Type B pancreatic cell (in vitro differentiated cells): Measurements from ENCODE around the gene OR10H2. TPM values are rescaled to one million over a fixed set of nuclear protein-coding genes. Genes with fewer than 3 reads are reported as not detected.

ENCODE experiments used
- DNase-seq: peaks from one replicate; pipeline ENCODE4 v3.0.0; 2021; ENCODE audit warnings: mixed read lengths; ENCODE audit not compliant: unreplicated experiment; ENCODE audit errors: extremely low spot score
- H3K27ac Mint-ChIP-seq: 2 replicates; pipeline ENCODE4 v1.8.0; 2021; ENCODE audit warnings: mild to moderate bottlenecking, mixed read lengths
- H3K27me3 Mint-ChIP-seq: 2 replicates; pipeline ENCODE4 v1.8.0; 2021; ENCODE audit warnings: mixed read lengths
- H3K36me3 Mint-ChIP-seq: 2 replicates; pipeline ENCODE4 v1.8.0; 2021; ENCODE audit warnings: mixed read lengths
- H3K4me1 Mint-ChIP-seq: one replicate; pipeline ENCODE4 v1.8.0; 2021; ENCODE audit warnings: mixed read lengths; ENCODE audit not compliant: unreplicated experiment
- H3K4me3 Mint-ChIP-seq: 2 replicates; pipeline ENCODE4 v1.8.0; 2021; ENCODE audit warnings: mild to moderate bottlenecking, mixed read lengths
- H3K9me3 Mint-ChIP-seq: 2 replicates; pipeline ENCODE4 v1.8.0; 2021; ENCODE audit warnings: mixed read lengths
- total RNA-seq: library from RNA; stranded (reverse); gene quantifications from 2 replicates; pipeline ENCODE4 v1.2.1, GENCODE V29; 2021; ENCODE audit warnings: low replicate concordance
- TF ChIP-seq, protein P1 (sequence below): fragments of 200-600 bp; sonication (generic); conservative IDR thresholded peaks from 2 replicates; pipeline ENCODE4 v1.5.0; 2021; ENCODE audit warnings: antibody characterized with exemption, mild to moderate bottlenecking

Gene OR10H2
- total RNA-seq, 1 donor from 2014 or later: not detected

DNA sequence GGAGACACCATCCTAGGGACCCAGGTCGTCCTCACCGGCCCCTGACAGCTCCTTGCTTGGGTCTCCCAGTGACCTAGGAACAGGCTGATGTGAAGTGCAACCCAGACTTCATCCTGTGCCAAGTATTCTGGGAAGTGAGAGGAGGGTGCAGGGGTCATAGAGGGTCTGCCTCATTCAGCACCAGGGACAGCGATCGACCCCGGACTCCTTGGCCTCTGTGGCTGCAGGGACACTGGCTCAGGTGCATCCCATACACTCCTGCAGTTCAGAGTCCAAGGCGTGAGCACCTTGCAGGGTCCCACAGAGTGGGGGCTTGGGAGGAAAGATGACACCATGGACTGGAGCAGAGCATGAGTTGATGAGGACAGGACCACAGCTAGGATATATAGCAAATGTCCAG lies 10.0 kb upstream of the OR10H2 start:
- no peak for DNase-seq
- no peaks in the 10 kb centered on the region for H3K27me3 Mint-ChIP-seq
- TF ChIP-seq, protein P1, sequence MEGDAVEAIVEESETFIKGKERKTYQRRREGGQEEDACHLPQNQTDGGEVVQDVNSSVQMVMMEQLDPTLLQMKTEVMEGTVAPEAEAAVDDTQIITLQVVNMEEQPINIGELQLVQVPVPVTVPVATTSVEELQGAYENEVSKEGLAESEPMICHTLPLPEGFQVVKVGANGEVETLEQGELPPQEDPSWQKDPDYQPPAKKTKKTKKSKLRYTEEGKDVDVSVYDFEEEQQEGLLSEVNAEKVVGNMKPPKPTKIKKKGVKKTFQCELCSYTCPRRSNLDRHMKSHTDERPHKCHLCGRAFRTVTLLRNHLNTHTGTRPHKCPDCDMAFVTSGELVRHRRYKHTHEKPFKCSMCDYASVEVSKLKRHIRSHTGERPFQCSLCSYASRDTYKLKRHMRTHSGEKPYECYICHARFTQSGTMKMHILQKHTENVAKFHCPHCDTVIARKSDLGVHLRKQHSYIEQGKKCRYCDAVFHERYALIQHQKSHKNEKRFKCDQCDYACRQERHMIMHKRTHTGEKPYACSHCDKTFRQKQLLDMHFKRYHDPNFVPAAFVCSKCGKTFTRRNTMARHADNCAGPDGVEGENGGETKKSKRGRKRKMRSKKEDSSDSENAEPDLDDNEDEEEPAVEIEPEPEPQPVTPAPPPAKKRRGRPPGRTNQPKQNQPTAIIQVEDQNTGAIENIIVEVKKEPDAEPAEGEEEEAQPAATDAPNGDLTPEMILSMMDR: no peak
- no peak overlapping the region for H3K27ac Mint-ChIP-seq
- no peak overlapping the region for H3K4me3 Mint-ChIP-seq
- H3K4me1 Mint-ChIP-seq: no peaks in the 10 kb centered on the region
- no peaks in the 10 kb centered on the region for H3K36me3 Mint-ChIP-seq
- peaks cover 10% of the 10 kb centered on the region for H3K9me3 Mint-ChIP-seq

DNA sequence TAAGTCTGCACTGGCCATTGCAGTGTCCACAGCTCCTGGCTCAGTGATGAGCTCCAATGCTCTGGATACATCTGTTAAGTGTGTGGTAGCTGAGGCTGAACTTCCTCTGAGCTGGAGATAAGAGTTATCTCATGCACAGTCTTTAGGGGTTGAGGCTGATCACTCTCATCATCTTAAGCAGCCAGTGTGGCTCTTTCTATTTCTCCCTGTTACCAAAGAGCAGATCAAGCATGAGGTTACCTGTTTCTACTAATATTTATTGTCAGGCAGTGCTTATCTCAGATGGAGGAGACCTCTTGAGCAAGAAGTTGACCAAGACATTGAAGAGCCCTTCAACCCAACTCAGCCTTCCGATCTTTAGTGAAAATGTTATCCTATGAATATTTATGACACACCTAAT lies 6.6 kb upstream of the OR10H2 start:
- DNase-seq: no peak
- H3K27me3 Mint-ChIP-seq: no peaks in the 10 kb centered on the region
- no peak overlapping the region for H3K4me3 Mint-ChIP-seq
- H3K4me1 Mint-ChIP-seq: no peaks in the 10 kb centered on the region
- TF ChIP-seq, protein P1: no peak
- H3K9me3 Mint-ChIP-seq: peaks cover 10% of the 10 kb centered on the region
- H3K27ac Mint-ChIP-seq: no peak overlapping the region
- no peaks in the 10 kb centered on the region for H3K36me3 Mint-ChIP-seq

DNA sequence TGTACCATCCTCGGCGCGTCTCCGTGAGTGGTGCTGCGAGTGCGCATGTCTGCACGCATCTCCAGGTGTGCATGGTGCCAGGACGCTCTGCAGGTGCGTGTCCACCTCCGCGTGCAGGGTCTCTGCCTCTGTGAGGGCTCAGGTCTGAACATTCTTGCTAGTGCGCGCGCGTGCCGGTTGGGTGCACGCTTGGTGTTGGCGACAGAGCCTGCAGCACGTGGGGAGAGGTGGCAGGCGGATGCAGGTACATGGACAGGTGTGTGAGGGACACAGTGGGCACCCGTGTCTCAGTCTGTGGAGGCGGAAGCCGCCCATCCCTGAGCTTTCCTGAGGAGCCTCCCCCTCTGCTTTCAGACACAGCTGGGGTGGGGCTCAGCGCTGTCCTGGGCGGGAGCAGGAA lies 4.9 kb upstream of the OR10H2 start:
- Mint-ChIP-seq H3K4me1 (no peaks in the 10 kb centered on the region), H3K9me3 (peaks cover 10% of the 10 kb centered on the region), H3K27me3 (no peaks in the 10 kb centered on the region), H3K4me3 (no peak overlapping the region), H3K27ac (no peak overlapping the region), H3K36me3 (no peaks in the 10 kb centered on the region)
- DNase-seq: no peak
- TF ChIP-seq, protein P1: no peak

DNA sequence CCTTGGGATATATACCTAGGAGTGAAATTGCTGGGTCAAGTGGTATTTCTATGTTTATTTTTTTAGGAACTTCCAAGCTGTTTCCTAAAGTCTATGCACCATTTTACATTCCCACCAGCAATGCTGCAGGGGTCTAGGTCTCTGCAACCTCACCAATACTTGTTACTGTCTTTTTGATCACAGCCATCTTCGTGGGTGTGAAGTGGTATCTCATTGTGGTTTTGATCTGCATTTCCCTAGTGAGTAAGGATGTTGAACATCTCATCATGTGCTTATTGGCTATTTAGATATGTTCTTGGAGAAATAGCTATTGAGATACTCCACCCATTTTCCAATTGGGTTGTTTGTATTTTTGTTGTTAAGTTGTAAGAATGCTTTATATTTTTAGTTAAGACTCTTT lies 2.7 kb downstream of the OR10H2 start:
- DNase-seq: no peak
- H3K27ac Mint-ChIP-seq: no peak overlapping the region
- H3K4me3 Mint-ChIP-seq: no peak overlapping the region
- TF ChIP-seq, protein P1: no peak
- no peaks in the 10 kb centered on the region for H3K4me1 Mint-ChIP-seq
- H3K9me3 Mint-ChIP-seq: peaks cover 2% of the 10 kb centered on the region
- no peaks in the 10 kb centered on the region for H3K27me3 Mint-ChIP-seq
- H3K36me3 Mint-ChIP-seq: no peaks in the 10 kb centered on the region

DNA sequence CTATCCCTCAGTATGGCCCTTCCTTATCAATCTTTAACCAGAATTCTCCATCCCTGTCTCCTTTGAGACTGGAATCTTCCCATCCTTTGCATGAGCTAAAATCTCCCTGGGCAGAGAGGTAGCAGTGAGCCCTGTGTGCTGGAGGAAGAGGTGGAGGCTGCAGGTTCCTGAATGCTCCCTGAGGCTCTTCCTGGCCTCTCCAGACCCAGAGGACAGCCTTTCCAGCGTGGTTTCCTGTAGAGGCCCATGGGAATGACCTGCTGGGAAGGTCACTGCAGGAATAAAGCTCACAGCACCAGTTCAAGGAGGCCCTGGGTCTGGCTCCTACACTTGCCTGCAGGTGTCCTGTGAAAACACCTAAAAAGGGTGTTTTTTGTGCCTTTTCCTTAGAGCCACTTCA lies 4.6 kb downstream of the OR10H2 start:
- Mint-ChIP-seq H3K27ac (no peak overlapping the region), H3K4me1 (no peaks in the 10 kb centered on the region), H3K27me3 (no peaks in the 10 kb centered on the region), H3K36me3 (no peaks in the 10 kb centered on the region), H3K4me3 (no peak overlapping the region), H3K9me3 (peaks cover 4% of the 10 kb centered on the region)
- DNase-seq: no peak
- TF ChIP-seq, protein P1: no peak

DNA sequence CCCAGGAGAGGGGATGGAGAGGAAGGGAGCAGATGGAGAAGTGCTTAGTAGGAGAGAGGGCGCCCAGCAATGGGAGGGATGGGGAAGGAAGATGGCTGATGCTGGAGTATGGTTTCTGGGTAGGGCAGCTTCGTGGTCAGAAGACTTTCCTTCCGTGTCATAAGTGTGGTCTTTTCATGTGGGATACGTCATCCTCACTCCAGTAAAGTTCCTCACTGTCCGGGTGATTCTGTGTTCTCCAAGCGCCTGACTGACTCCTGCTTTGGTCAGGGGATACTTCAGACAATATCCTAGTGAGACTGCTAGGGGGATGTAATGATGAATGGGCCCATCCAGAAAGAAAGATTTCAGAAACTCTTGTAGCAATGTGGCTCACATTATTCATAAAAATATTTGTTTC lies 6.1 kb downstream of the OR10H2 start:
- Mint-ChIP-seq H3K36me3 (no peaks in the 10 kb centered on the region), H3K4me1 (no peaks in the 10 kb centered on the region)

More for the DNA sequence above, 6.1 kb downstream of the OR10H2 start:
- TF ChIP-seq, protein P1: no peak
- Mint-ChIP-seq H3K27ac (no peak overlapping the region), H3K4me3 (no peak overlapping the region), H3K27me3 (no peaks in the 10 kb centered on the region), H3K9me3 (peaks cover 4% of the 10 kb centered on the region)
- no peak for DNase-seq
